Measurements from ENCODE around the gene ZC3H4.

ZC3H4 gene

GRCh38 chr19:47040869-47041268 is 72.7 kb downstream of the ZC3H4 start:
- no peaks in the 10 kb centered on the region for H3K79me2 ChIP-seq (ENCODE audit: control insufficient read depth, insufficient read depth, low read length, poor library complexity)
- H4K91ac ChIP-seq (ENCODE audit: low read depth, low read length), result no peak overlapping the region
- DNase-seq, result no peak
- H3K4ac ChIP-seq (ENCODE audit: low read depth, low read length), result no peak overlapping the region
- no peak overlapping the region for H2BK5ac ChIP-seq (ENCODE audit: low read depth, low read length, poor library complexity)
- H3K4me2 ChIP-seq (ENCODE audit: low read length), result no peak overlapping the region
- no peak overlapping the region for H2BK120ac ChIP-seq (ENCODE audit: insufficient read depth, low read length, poor library complexity)
- H3K79me1 ChIP-seq (ENCODE audit: low read length), result no peaks in the 10 kb centered on the region
- H3K9ac ChIP-seq (ENCODE audit: low read length), result no peak overlapping the region
- no peak overlapping the region for H2AK5ac ChIP-seq (ENCODE audit: low read length)
- H3K4me1 ChIP-seq (ENCODE audit: control insufficient read depth in 1 of 2, insufficient read depth in 2 of 2, low read length in 2 of 2), result no peaks in the 10 kb centered on the region
- no peak overlapping the region for H2BK12ac ChIP-seq (ENCODE audit: low read length)
- no peak overlapping the region for H2AFZ ChIP-seq (ENCODE audit: insufficient read depth, low read length, poor library complexity)
- H3K9me3 ChIP-seq (ENCODE audit: insufficient read depth, low read depth, low read length), result peaks cover 2% of the 10 kb centered on the region
- H4K12ac ChIP-seq (ENCODE audit: low read depth, low read length), result no peak overlapping the region
- no peak overlapping the region for H3K18ac ChIP-seq (ENCODE audit: low read length)
- no peak overlapping the region for H3K23ac ChIP-seq (ENCODE audit: low read length)
- H3K36me3 ChIP-seq (ENCODE audit: control insufficient read depth in 1 of 2, insufficient read depth in 2 of 2, low read length in 2 of 2), result peaks cover 0 to 2% of the 10 kb centered on the region in 2 experiments
- no peak overlapping the region for H4K8ac ChIP-seq (ENCODE audit: low read depth, low read length)
- no peak overlapping the region for H3K27ac ChIP-seq (ENCODE audit: low read depth, low read length)
- no peaks in the 10 kb centered on the region for H3K27me3 ChIP-seq (ENCODE audit: insufficient read depth, low read length)
- no peak overlapping the region for H3K14ac ChIP-seq (ENCODE audit: low read length)
- H3K4me3 ChIP-seq (ENCODE audit: low read depth, low read length), result no peak overlapping the region
- WGBS (ENCODE audit: extremely low coverage, insufficient coverage, insufficient read length), result no CpG with 5 or more reads among the region's 8 CpGs

DNA sequence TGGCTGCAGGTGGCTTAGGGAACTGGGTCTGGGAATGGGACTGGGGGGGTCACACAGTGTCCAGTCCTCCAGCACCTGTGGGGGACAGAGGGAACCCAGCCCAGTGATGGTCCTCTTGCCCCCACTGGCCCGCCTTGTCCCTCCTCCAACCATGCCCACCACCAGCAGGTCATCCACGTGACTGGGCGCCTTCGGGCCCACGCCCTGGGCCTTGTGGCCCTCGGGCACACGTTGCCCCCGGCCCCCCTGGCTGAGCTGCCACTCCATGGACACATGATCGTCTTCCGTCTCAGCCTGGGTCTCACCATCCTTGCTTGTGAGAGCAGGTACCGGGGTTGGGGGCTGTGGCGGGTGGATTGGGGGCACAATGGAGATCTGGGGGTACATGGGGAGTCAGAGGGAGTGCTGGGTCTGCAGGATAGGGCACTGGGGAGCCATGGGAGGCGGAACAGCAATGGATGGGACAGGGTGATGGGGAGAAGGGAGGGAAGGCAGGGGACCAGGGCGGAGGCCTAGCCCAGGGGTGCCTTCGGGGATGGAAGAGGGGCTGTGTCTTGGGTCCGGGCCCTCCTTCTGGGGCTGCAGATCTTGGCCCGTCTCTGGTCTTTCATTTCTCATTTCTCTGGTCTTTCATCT is 74.2 kb downstream of the ZC3H4 start:
- Histone ChIP-seq H4K12ac (ENCODE audit: low read depth, low read length) (no peak overlapping the region), H3K27me3 (ENCODE audit: insufficient read depth, low read length) (no peaks in the 10 kb centered on the region), H3K4me2 (ENCODE audit: low read length) (no peak overlapping the region), H2BK12ac (ENCODE audit: low read length) (no peak overlapping the region), H3K36me3 (ENCODE audit: control insufficient read depth in 1 of 2, insufficient read depth in 2 of 2, low read length in 2 of 2) (peaks cover 0 to 2% of the 10 kb centered on the region in 2 experiments), H2AFZ (ENCODE audit: insufficient read depth, low read length, poor library complexity) (no peak overlapping the region), H2BK120ac (ENCODE audit: insufficient read depth, low read length, poor library complexity) (no peak overlapping the region), H3K27ac (ENCODE audit: low read depth, low read length) (no peak overlapping the region), H3K9ac (ENCODE audit: low read length) (no peak overlapping the region), H2BK5ac (ENCODE audit: low read depth, low read length, poor library complexity) (no peak overlapping the region), H3K79me1 (ENCODE audit: low read length) (no peaks in the 10 kb centered on the region), H4K91ac (ENCODE audit: low read depth, low read length) (no peak overlapping the region), H3K4me3 (ENCODE audit: low read depth, low read length) (no peak overlapping the region), H3K9me3 (ENCODE audit: insufficient read depth, low read depth, low read length) (peaks cover 2% of the 10 kb centered on the region), H3K4ac (ENCODE audit: low read depth, low read length) (no peak overlapping the region), H4K8ac (ENCODE audit: low read depth, low read length) (no peak overlapping the region), H3K4me1 (ENCODE audit: control insufficient read depth in 1 of 2, insufficient read depth in 2 of 2, low read length in 2 of 2) (peaks cover 0 to 2% of the 10 kb centered on the region in 2 experiments), H3K23ac (ENCODE audit: low read length) (no peak overlapping the region), H3K79me2 (ENCODE audit: control insufficient read depth, insufficient read depth, low read length, poor library complexity) (no peaks in the 10 kb centered on the region), H3K14ac (ENCODE audit: low read length) (no peak overlapping the region), H2AK5ac (ENCODE audit: low read length) (no peak overlapping the region), H3K18ac (ENCODE audit: low read length) (no peak overlapping the region)
- WGBS (ENCODE audit: extremely low coverage, insufficient coverage, insufficient read length), result no CpG with 5 or more reads among the region's 17 CpGs
- DNase-seq, result no peak

GRCh38 chr19:47037766-47038165 is 75.8 kb downstream of the ZC3H4 start:
- H3K9ac ChIP-seq (ENCODE audit: low read length), result no peak overlapping the region
- H3K4ac ChIP-seq (ENCODE audit: low read depth, low read length), result no peak overlapping the region
- H3K14ac ChIP-seq (ENCODE audit: low read length), result no peak overlapping the region
- no peak overlapping the region for H4K8ac ChIP-seq (ENCODE audit: low read depth, low read length)
- no peak overlapping the region for H2BK120ac ChIP-seq (ENCODE audit: insufficient read depth, low read length, poor library complexity)
- H3K4me3 ChIP-seq (ENCODE audit: low read depth, low read length), result no peak overlapping the region
- WGBS (ENCODE audit: extremely low coverage, insufficient coverage, insufficient read length), result no CpG with 5 or more reads among the region's 1 CpG
- no peak for DNase-seq
- H3K79me2 ChIP-seq (ENCODE audit: control insufficient read depth, insufficient read depth, low read length, poor library complexity), result no peaks in the 10 kb centered on the region
- H2AFZ ChIP-seq (ENCODE audit: insufficient read depth, low read length, poor library complexity), result no peak overlapping the region
- no peaks in the 10 kb centered on the region for H3K79me1 ChIP-seq (ENCODE audit: low read length)
- no peak overlapping the region for H3K23ac ChIP-seq (ENCODE audit: low read length)
- peaks cover 0 to 2% of the 10 kb centered on the region in 2 experiments for H3K4me1 ChIP-seq (ENCODE audit: control insufficient read depth in 1 of 2, insufficient read depth in 2 of 2, low read length in 2 of 2)
- no peak overlapping the region for H2AK5ac ChIP-seq (ENCODE audit: low read length)
- H3K36me3 ChIP-seq (ENCODE audit: control insufficient read depth in 1 of 2, insufficient read depth in 2 of 2, low read length in 2 of 2), result peaks cover 0 to 2% of the 10 kb centered on the region in 2 experiments
- H3K27ac ChIP-seq (ENCODE audit: low read depth, low read length), result no peak overlapping the region
- no peaks in the 10 kb centered on the region for H3K27me3 ChIP-seq (ENCODE audit: insufficient read depth, low read length)
- peaks cover 2% of the 10 kb centered on the region for H3K9me3 ChIP-seq (ENCODE audit: insufficient read depth, low read depth, low read length)
- H4K12ac ChIP-seq (ENCODE audit: low read depth, low read length), result no peak overlapping the region
- H3K4me2 ChIP-seq (ENCODE audit: low read length), result no peak overlapping the region
- no peak overlapping the region for H2BK12ac ChIP-seq (ENCODE audit: low read length)
- no peak overlapping the region for H4K91ac ChIP-seq (ENCODE audit: low read depth, low read length)
- no peak overlapping the region for H2BK5ac ChIP-seq (ENCODE audit: low read depth, low read length, poor library complexity)
- no peak overlapping the region for H3K18ac ChIP-seq (ENCODE audit: low read length)

DNA sequence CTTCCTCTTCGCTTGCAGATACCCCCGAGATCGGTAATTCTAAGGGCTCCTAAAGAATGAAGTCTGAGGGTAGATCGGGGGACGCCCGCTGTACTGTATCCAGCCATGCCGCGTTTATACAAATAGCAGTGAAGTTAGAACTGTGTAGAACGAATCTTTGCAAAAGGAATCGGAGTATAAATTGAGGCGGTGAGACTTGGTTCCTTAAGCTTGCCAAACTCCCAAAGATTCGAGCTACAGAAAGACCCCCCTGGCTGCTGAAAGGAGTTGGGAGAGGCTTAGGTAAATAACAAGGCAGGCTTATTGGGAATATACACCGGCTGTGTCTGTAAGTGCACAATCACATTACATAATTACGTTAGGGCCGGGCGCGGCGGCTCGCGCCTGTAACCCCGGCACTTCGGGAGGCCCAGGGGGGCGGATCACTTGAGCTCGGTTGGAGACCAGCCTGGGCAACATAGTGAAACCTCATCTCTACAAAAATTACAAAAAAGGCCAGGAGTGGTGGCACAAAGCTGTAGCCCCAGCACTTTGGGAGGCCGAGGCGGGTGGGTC is 77.4 kb downstream of the ZC3H4 start:
- peaks cover 0 to 2% of the 10 kb centered on the region in 2 experiments for H3K4me1 ChIP-seq (ENCODE audit: control insufficient read depth in 1 of 2, insufficient read depth in 2 of 2, low read length in 2 of 2)
- no peak overlapping the region for H4K12ac ChIP-seq (ENCODE audit: low read depth, low read length)
- no peaks in the 10 kb centered on the region for H3K9me3 ChIP-seq (ENCODE audit: insufficient read depth, low read depth, low read length)
- H3K23ac ChIP-seq (ENCODE audit: low read length), result no peak overlapping the region
- no peak for DNase-seq
- H2BK120ac ChIP-seq (ENCODE audit: insufficient read depth, low read length, poor library complexity), result no peak overlapping the region
- H3K79me1 ChIP-seq (ENCODE audit: low read length), result no peaks in the 10 kb centered on the region
- H3K27ac ChIP-seq (ENCODE audit: low read depth, low read length), result no peak overlapping the region
- no peaks in the 10 kb centered on the region for H3K27me3 ChIP-seq (ENCODE audit: insufficient read depth, low read length)
- no peaks in the 10 kb centered on the region for H3K79me2 ChIP-seq (ENCODE audit: control insufficient read depth, insufficient read depth, low read length, poor library complexity)
- WGBS (ENCODE audit: extremely low coverage, insufficient coverage, insufficient read length), result no CpG with 5 or more reads among the region's 26 CpGs
- H2BK5ac ChIP-seq (ENCODE audit: low read depth, low read length, poor library complexity), result no peak overlapping the region
- H4K8ac ChIP-seq (ENCODE audit: low read depth, low read length), result no peak overlapping the region
- H4K91ac ChIP-seq (ENCODE audit: low read depth, low read length), result no peak overlapping the region
- peak overlapping the region; percentile 67 for H3K4me2 ChIP-seq (ENCODE audit: low read length)
- H3K4me3 ChIP-seq (ENCODE audit: low read depth, low read length), result no peak overlapping the region
- H3K14ac ChIP-seq (ENCODE audit: low read length), result no peak overlapping the region
- no peak overlapping the region for H3K4ac ChIP-seq (ENCODE audit: low read depth, low read length)
- no peak overlapping the region for H2BK12ac ChIP-seq (ENCODE audit: low read length)
- no peak overlapping the region for H3K18ac ChIP-seq (ENCODE audit: low read length)
- H3K36me3 ChIP-seq (ENCODE audit: control insufficient read depth in 1 of 2, insufficient read depth in 2 of 2, low read length in 2 of 2), result no peaks in the 10 kb centered on the region
- no peak overlapping the region for H2AFZ ChIP-seq (ENCODE audit: insufficient read depth, low read length, poor library complexity)
- H3K9ac ChIP-seq (ENCODE audit: low read length), result no peak overlapping the region
- no peak overlapping the region for H2AK5ac ChIP-seq (ENCODE audit: low read length)

Measured in trophoblast cell (in vitro differentiated cells and primary cell).